GM12873 (cell line): ENCODE data around the gene NHSL2.

Source experiments
- TF ChIP-seq, protein P1 (sequence below): IDR thresholded peaks from 2 replicates; pipeline ENCODE4 v1.5.1; 2012; ENCODE audit warnings: low read depth, mild to moderate bottlenecking, moderate library complexity, low read length, control low read depth; ENCODE audit not compliant: insufficient read depth; ENCODE audit errors: missing control alignments

NHSL2 gene

DNA sequence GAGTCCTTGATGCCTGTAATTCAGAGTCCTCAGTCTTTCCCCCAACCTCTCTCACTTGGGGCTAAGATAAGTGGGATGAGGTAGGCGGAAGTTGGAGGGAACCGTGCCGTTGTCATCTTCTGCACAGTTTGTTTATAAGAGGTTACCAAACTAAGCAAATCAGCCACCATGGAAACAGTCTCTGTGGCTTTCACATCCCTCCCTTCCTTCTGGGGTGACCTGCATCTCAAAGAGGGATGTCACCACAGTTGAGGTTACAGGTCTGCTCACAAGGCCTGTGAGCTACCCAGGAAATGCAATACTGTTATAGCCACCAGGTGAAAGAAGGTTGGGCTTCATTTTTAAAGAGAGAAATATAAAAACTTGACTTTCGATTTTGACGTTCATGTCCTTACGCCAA is 194.8 kb downstream of the NHSL2 start:
- TF ChIP-seq, protein P1, sequence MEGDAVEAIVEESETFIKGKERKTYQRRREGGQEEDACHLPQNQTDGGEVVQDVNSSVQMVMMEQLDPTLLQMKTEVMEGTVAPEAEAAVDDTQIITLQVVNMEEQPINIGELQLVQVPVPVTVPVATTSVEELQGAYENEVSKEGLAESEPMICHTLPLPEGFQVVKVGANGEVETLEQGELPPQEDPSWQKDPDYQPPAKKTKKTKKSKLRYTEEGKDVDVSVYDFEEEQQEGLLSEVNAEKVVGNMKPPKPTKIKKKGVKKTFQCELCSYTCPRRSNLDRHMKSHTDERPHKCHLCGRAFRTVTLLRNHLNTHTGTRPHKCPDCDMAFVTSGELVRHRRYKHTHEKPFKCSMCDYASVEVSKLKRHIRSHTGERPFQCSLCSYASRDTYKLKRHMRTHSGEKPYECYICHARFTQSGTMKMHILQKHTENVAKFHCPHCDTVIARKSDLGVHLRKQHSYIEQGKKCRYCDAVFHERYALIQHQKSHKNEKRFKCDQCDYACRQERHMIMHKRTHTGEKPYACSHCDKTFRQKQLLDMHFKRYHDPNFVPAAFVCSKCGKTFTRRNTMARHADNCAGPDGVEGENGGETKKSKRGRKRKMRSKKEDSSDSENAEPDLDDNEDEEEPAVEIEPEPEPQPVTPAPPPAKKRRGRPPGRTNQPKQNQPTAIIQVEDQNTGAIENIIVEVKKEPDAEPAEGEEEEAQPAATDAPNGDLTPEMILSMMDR = peak; percentile 25

DNA sequence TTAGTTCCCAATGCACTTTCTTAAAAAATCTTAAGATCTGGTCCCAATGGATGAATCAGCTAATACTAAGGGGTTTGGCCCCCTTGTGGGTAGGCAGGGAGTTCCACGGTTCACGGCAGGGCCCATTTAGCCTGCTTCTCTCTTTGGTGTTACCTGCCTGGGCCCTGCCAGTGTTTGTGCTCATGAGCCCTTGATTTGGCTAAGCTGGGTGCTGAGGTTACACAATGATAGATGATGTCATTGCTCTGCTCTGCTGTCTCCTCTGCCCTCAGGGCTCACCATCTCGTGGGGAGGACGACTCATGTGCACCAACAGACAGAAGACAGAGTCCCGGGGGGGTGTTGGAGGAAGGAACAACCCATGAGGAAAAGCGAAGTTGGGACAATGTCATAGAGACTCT is 196.7 kb downstream of the NHSL2 start:
- TF ChIP-seq, protein P1 = no peak

DNA sequence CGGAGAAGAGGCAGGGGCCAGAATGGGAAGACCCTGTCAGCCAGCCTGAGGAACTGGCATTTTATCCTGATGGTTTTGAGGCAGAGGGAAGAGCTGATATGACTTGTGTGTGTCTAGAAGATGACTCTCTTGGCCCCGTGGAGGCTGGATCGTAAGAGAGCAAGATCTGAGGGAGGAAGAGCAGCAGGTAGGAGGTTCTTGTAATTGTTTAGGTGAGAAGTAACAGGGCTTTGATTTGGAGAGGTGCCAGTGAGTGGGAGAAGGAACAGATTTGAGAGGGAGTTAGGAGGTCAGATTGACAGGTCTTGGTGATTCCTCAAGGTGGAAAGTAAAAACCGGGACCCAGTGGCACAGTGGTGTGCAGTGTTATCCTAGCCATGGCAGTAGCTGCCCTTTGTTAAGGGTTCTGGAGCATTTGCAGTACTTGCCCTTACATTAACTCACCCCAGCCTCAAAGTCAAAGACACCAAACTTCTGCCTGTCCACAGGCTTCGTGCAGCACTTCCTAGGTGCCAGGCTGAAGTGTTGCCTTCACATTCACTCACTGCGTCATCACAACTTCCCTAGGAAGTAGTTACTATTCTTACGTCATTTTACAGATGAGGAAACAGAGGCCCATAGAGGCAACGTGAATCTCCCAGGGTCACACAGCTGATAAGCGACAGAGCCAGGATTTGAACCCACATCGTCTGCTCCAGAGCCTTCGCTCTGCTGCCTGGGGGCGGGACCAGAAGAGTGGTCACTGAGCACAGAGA is 197.4 kb downstream of the NHSL2 start:
- TF ChIP-seq, protein P1 = no peak

DNA sequence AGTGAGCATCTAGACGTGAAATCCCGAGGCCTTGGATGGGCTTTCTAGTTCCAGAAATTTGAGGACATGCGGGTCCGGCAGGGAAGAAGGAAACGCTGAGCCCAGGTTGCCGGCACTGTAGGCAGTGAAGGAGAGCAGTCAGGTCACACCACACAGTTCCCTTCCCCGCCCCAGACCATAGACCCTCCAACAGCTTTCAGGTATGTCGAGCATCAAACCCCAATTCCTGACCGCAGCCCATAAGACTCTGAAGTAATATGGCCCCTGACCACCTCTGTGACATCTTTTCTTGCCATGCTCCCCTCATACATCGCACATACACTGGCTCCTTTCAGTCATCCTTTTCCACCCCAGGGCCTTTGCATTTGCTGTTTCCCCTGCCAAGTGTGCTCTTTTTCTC is 198.0 kb downstream of the NHSL2 start:
- TF ChIP-seq, protein P1 = no peak

DNA sequence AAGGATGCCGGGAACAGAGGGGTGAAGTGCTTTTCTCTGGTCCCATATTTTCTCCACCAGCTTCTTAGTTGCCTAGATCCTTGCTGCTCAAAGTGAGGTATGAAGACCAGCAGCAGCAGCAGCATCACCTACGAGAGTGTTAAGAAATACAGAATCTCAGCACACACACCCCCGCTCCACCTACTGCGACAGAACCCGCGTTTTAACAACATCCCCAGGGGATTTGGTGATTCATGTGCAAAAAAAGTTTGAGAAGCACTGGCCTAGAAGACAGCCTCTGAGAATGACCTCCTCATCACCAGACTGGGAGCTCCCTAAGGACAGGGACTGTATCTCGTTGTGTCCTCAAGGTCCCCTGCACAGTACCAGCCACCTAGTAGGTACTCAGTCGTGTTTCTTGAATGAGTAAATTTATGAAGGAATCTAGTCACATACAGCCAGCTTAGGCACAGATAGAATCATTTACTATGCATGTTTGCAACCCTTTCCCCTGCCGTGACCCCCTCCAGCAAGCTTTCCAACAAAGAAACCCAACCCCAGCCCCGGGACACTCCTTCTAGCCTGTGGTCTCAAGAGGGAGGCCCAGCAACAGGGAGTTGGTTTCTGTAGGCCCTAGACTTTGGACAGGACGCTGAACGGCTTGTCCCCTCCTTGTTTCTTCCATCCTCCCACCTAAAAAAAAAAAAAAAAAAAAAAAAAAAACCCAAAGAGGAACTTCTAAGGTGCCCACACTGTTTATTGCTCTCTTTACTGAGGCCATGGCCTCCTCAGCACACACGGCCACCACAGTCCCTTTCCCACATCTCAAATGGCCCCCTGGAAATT is 199.6 kb downstream of the NHSL2 start:
- TF ChIP-seq, protein P1 = no peak

DNA sequence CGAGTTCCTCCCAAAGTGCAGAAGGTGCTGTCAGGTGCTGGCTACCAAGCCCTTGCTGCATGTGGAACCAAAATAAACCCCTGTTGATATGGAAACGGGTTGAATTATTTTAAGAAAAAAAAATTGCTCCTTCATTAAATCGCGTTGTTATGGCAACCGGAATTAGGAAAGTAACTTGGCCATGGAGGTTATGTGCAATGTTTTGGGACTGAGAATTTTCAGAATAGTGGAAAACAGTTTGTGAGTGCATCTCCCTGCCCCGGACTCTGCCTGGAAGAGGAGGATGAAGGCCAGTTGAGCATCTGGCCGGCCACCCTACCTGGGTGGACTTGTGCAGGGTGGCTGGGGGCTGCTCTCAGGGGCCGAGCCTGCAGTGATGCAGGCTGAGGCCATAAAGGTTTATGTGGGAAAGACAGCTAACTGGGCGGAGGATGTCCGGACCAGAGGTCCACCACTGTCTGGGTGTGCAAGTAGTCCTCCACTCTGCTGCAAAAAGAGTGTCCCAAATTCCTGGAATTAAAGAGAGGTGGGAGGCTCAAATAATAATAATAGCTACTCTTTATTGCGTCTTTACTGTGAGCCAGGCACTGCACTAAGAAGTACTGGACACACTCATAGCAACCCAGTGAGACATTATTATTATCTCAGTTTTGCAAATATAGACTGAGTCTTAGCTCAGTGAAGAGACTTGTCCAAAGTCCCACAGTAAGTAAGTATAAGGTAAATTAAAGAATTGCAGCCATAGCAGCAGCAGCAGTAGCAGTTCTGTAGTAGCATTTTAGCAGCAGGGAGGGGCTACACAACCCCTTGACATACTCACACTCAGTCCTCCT is 200.4 kb downstream of the NHSL2 start:
- TF ChIP-seq, protein P1 = no peak
